GM12865 (cell line): Measurements from ENCODE around the gene TANC1.

Experiments used
- DNase-seq: peaks from one replicate; pipeline ENCODE4 v3.0.0; 2010; ENCODE audit warnings: low read depth
- H3K4me3 ChIP-seq: 2 replicates; pipeline ENCODE4 v1.5.1; 2011; ENCODE audit warnings: mild to moderate bottlenecking, low read depth, low read length, control low read depth
- TF ChIP-seq, protein P1 (sequence below): IDR thresholded peaks from 2 replicates; pipeline ENCODE4 v1.5.1; 2011; ENCODE audit warnings: low read length, control low read depth, low read depth, inconsistent platforms; ENCODE audit not compliant: insufficient read depth; ENCODE audit errors: missing control alignments

Gene TANC1

GRCh38 chr2:159009940-159010339, 41.5 kb downstream of the TANC1 start:
- TF ChIP-seq, protein P1, sequence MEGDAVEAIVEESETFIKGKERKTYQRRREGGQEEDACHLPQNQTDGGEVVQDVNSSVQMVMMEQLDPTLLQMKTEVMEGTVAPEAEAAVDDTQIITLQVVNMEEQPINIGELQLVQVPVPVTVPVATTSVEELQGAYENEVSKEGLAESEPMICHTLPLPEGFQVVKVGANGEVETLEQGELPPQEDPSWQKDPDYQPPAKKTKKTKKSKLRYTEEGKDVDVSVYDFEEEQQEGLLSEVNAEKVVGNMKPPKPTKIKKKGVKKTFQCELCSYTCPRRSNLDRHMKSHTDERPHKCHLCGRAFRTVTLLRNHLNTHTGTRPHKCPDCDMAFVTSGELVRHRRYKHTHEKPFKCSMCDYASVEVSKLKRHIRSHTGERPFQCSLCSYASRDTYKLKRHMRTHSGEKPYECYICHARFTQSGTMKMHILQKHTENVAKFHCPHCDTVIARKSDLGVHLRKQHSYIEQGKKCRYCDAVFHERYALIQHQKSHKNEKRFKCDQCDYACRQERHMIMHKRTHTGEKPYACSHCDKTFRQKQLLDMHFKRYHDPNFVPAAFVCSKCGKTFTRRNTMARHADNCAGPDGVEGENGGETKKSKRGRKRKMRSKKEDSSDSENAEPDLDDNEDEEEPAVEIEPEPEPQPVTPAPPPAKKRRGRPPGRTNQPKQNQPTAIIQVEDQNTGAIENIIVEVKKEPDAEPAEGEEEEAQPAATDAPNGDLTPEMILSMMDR, result no peak
- DNase-seq, result no peak
- no peak overlapping the region for H3K4me3 ChIP-seq

- no peak overlapping the region for H3K4me3 ChIP-seq
- TF ChIP-seq, protein P1, result no peak
- DNase-seq, result no peak
Measured at GRCh38 chr2:159010340-159010739, 41.9 kb downstream of the TANC1 start.

DNA sequence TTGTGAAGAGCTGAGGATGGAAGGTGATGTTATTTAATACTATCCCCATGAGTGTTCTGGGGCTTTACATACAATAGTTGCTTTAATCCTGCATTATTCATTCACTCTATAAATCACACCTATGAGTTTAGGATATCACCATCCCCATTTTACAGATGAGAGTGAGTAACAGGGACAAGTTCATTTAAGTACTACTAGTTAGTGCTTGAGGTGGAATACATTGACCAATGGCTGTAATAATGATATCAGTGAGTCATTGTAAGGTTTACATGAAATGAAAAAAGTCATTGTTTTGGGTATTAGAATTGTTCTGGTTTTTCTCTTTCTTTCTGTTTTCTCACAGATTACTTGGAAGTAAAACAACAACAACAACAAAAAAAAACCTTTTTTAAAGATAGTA, 42.5 kb downstream of the TANC1 start:
- no peak overlapping the region for H3K4me3 ChIP-seq
- TF ChIP-seq, protein P1, result no peak
- DNase-seq, result no peak

GRCh38 chr2:159012142-159012541, 43.7 kb downstream of the TANC1 start:
- DNase-seq, result no peak
- TF ChIP-seq, protein P1, result no peak
- H3K4me3 ChIP-seq, result no peak overlapping the region

DNA sequence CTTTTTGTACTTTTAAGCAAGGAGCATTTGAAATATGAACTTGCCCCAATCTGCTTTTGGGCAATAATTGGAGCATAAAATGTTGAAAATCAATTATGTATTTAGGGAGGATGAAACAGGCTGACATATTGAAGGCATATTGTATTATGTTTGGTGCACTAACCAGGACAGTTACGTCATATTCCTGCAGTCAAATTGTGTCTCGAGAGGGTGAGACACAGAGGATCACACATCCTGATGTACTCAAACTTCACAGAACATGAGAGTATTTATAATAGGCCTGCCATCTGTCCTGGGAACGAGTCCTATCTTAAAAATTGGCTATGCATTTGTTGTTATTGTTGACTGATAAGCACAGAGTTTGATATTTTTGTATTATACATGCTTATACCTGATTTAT, 44.7 kb downstream of the TANC1 start:
- no peak for DNase-seq
- TF ChIP-seq, protein P1, result no peak
- no peak overlapping the region for H3K4me3 ChIP-seq

DNA sequence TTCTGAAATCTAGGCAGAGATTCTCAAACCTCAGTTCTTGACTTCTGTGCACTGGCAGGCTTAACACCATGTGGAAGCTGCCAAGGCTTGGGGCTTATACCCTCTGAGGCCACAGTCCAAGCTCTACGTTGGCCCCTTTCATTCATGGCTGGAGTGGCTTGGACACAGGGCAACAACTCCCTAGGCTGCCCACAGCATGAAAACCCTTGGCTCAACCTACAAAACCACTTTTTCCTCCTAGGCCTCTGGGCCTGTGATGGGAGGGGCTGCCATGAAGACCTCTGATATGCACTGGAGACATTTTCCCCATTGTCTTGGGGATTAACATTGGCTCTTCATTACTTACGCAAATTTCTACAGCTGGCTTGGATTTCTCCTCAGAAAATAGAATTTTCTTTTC, 46.7 kb downstream of the TANC1 start:
- no peak for DNase-seq
- no peak overlapping the region for H3K4me3 ChIP-seq
- TF ChIP-seq, protein P1, result no peak

GRCh38 chr2:159015823-159016222, 47.4 kb downstream of the TANC1 start:
- H3K4me3 ChIP-seq, result no peak overlapping the region
- DNase-seq, result no peak
- TF ChIP-seq, protein P1, result no peak
